Stimulated activated naive CD8-positive, alpha-beta T cell treated with anti-CD3 and anti-CD28 coated beads, Interleukin-15, Interleukin-2, amounts not matched to agents 100 ng/mL and 50 ng/mL, for 24 hours (primary cell): ENCODE results near the gene GPR143.

Experiments
- H3K27ac Mint-ChIP-seq: one replicate; pipeline ENCODE4 v1.8.0; 2021; ENCODE audit warnings: mild to moderate bottlenecking, mixed read lengths
- H3K27me3 Mint-ChIP-seq: one replicate; pipeline ENCODE4 v1.8.0; 2021; ENCODE audit warnings: mixed read lengths
- H3K36me3 Mint-ChIP-seq: one replicate; pipeline ENCODE4 v1.8.0; 2021; ENCODE audit warnings: low read depth, mixed read lengths
- H3K4me1 Mint-ChIP-seq: one replicate; pipeline ENCODE4 v1.8.0; 2021; ENCODE audit warnings: low read depth, mixed read lengths
- H3K4me3 Mint-ChIP-seq: one replicate; pipeline ENCODE4 v1.8.0; 2021; ENCODE audit warnings: mild to moderate bottlenecking, mixed read lengths
- H3K9me3 Mint-ChIP-seq: one replicate; pipeline ENCODE4 v1.8.0; 2021; ENCODE audit warnings: mixed read lengths

Gene GPR143

GRCh38 chrX:9707306-9708033 lies 58.2 kb downstream of the GPR143 start:
- Mint-ChIP-seq H3K9me3 (no peaks in the 10 kb centered on the region), H3K4me3 (no peak overlapping the region), H3K27ac (no peak overlapping the region), H3K36me3 (peaks cover 44% of the 10 kb centered on the region), H3K4me1 (peaks cover 11% of the 10 kb centered on the region), H3K27me3 (no peaks in the 10 kb centered on the region)

GRCh38 chrX:9706421-9706820 lies 59.2 kb downstream of the GPR143 start:
- Mint-ChIP-seq H3K4me1 (peaks cover 11% of the 10 kb centered on the region), H3K4me3 (no peak overlapping the region), H3K27me3 (no peaks in the 10 kb centered on the region), H3K36me3 (peaks cover 45% of the 10 kb centered on the region), H3K27ac (no peak overlapping the region), H3K9me3 (no peaks in the 10 kb centered on the region)

GRCh38 chrX:9704876-9705465 lies 60.7 kb downstream of the GPR143 start:
- Mint-ChIP-seq H3K27me3 (no peaks in the 10 kb centered on the region), H3K4me3 (no peak overlapping the region), H3K36me3 (peaks cover 58% of the 10 kb centered on the region), H3K27ac (no peak overlapping the region), H3K4me1 (peaks cover 11% of the 10 kb centered on the region), H3K9me3 (no peaks in the 10 kb centered on the region)

- peaks cover 3% of the 10 kb centered on the region for H3K4me1 Mint-ChIP-seq
- no peak overlapping the region for H3K4me3 Mint-ChIP-seq
- no peaks in the 10 kb centered on the region for H3K9me3 Mint-ChIP-seq
- peaks cover 58% of the 10 kb centered on the region for H3K36me3 Mint-ChIP-seq
- H3K27me3 Mint-ChIP-seq: no peaks in the 10 kb centered on the region
- no peak overlapping the region for H3K27ac Mint-ChIP-seq
These were observed 62.2 kb downstream of the GPR143 start for GRCh38 chrX:9703406-9703805.

- Mint-ChIP-seq H3K27me3 (no peaks in the 10 kb centered on the region), H3K4me1 (no peaks in the 10 kb centered on the region), H3K9me3 (no peaks in the 10 kb centered on the region), H3K4me3 (no peak overlapping the region), H3K27ac (no peak overlapping the region), H3K36me3 (peaks cover 61% of the 10 kb centered on the region)
These were observed 63.9 kb downstream of the GPR143 start for GRCh38 chrX:9701790-9702189.

- no peaks in the 10 kb centered on the region for H3K9me3 Mint-ChIP-seq
- H3K27ac Mint-ChIP-seq: no peak overlapping the region
- no peaks in the 10 kb centered on the region for H3K4me1 Mint-ChIP-seq
- H3K27me3 Mint-ChIP-seq: no peaks in the 10 kb centered on the region
- H3K36me3 Mint-ChIP-seq: peaks cover 60% of the 10 kb centered on the region
- H3K4me3 Mint-ChIP-seq: no peak overlapping the region
These were observed 65.1 kb downstream of the GPR143 start for GRCh38 chrX:9700555-9700954.

- no peaks in the 10 kb centered on the region for H3K9me3 Mint-ChIP-seq
- H3K27ac Mint-ChIP-seq: no peak overlapping the region
- H3K36me3 Mint-ChIP-seq: peaks cover 54% of the 10 kb centered on the region
These were observed 67.1 kb downstream of the GPR143 start for GRCh38 chrX:9698576-9698975.

GRCh38 chrX:9693307-9694001 lies 72.2 kb downstream of the GPR143 start:
- Mint-ChIP-seq H3K4me1 (no peaks in the 10 kb centered on the region), H3K27me3 (no peaks in the 10 kb centered on the region), H3K9me3 (no peaks in the 10 kb centered on the region), H3K36me3 (peaks cover 39% of the 10 kb centered on the region), H3K27ac (no peak overlapping the region), H3K4me3 (no peak overlapping the region)

More at GRCh38 chrX:9698576-9698975, 67.1 kb downstream of the GPR143 start:
- no peaks in the 10 kb centered on the region for H3K27me3 Mint-ChIP-seq
- no peaks in the 10 kb centered on the region for H3K4me1 Mint-ChIP-seq
- no peak overlapping the region for H3K4me3 Mint-ChIP-seq

GRCh38 chrX:9690046-9690445 lies 75.6 kb downstream of the GPR143 start:
- no peaks in the 10 kb centered on the region for H3K4me1 Mint-ChIP-seq
- H3K9me3 Mint-ChIP-seq: no peaks in the 10 kb centered on the region
- peaks cover 34% of the 10 kb centered on the region for H3K36me3 Mint-ChIP-seq
- no peak overlapping the region for H3K4me3 Mint-ChIP-seq
- H3K27ac Mint-ChIP-seq: no peak overlapping the region
- no peaks in the 10 kb centered on the region for H3K27me3 Mint-ChIP-seq

GRCh38 chrX:9688833-9689232 lies 76.8 kb downstream of the GPR143 start:
- H3K36me3 Mint-ChIP-seq: peaks cover 32% of the 10 kb centered on the region
- no peaks in the 10 kb centered on the region for H3K27me3 Mint-ChIP-seq
- no peak overlapping the region for H3K4me3 Mint-ChIP-seq
- H3K4me1 Mint-ChIP-seq: no peaks in the 10 kb centered on the region
- no peaks in the 10 kb centered on the region for H3K9me3 Mint-ChIP-seq
- no peak overlapping the region for H3K27ac Mint-ChIP-seq

GRCh38 chrX:9687899-9688298 lies 77.7 kb downstream of the GPR143 start:
- no peaks in the 10 kb centered on the region for H3K9me3 Mint-ChIP-seq
- H3K27ac Mint-ChIP-seq: no peak overlapping the region
- H3K4me1 Mint-ChIP-seq: no peaks in the 10 kb centered on the region
- H3K36me3 Mint-ChIP-seq: peaks cover 27% of the 10 kb centered on the region
- no peak overlapping the region for H3K4me3 Mint-ChIP-seq
- H3K27me3 Mint-ChIP-seq: no peaks in the 10 kb centered on the region

GRCh38 chrX:9683350-9683749 lies 82.3 kb downstream of the GPR143 start:
- Mint-ChIP-seq H3K4me1 (peaks cover 12% of the 10 kb centered on the region), H3K27ac (no peak overlapping the region), H3K36me3 (peaks cover 27% of the 10 kb centered on the region), H3K4me3 (no peak overlapping the region), H3K9me3 (no peaks in the 10 kb centered on the region), H3K27me3 (no peaks in the 10 kb centered on the region)

- H3K9me3 Mint-ChIP-seq: no peaks in the 10 kb centered on the region
- peaks cover 16% of the 10 kb centered on the region for H3K4me1 Mint-ChIP-seq
- H3K27ac Mint-ChIP-seq: no peak overlapping the region
- no peak overlapping the region for H3K4me3 Mint-ChIP-seq
- peaks cover 32% of the 10 kb centered on the region for H3K36me3 Mint-ChIP-seq
- H3K27me3 Mint-ChIP-seq: no peaks in the 10 kb centered on the region
These were observed 82.8 kb downstream of the GPR143 start for GRCh38 chrX:9682861-9683260.

- H3K36me3 Mint-ChIP-seq: peaks cover 36% of the 10 kb centered on the region
- no peaks in the 10 kb centered on the region for H3K27me3 Mint-ChIP-seq
- no peak overlapping the region for H3K4me3 Mint-ChIP-seq
- no peaks in the 10 kb centered on the region for H3K9me3 Mint-ChIP-seq
- no peak overlapping the region for H3K27ac Mint-ChIP-seq
- peaks cover 20% of the 10 kb centered on the region for H3K4me1 Mint-ChIP-seq
These were observed 83.2 kb downstream of the GPR143 start for GRCh38 chrX:9682456-9682855.

- H3K27me3 Mint-ChIP-seq: no peaks in the 10 kb centered on the region
- no peak overlapping the region for H3K27ac Mint-ChIP-seq
- H3K4me1 Mint-ChIP-seq: peaks cover 31% of the 10 kb centered on the region
- no peaks in the 10 kb centered on the region for H3K9me3 Mint-ChIP-seq
- H3K36me3 Mint-ChIP-seq: peaks cover 36% of the 10 kb centered on the region
- H3K4me3 Mint-ChIP-seq: no peak overlapping the region
These were observed 84.2 kb downstream of the GPR143 start for GRCh38 chrX:9681422-9681821.
